Adrenal gland (tissue), 12 donors: ENCODE data around the gene KIF25. TPM values are rescaled to one million over a fixed set of nuclear protein-coding genes. Genes with fewer than 3 reads are reported as not detected.

Experiments used
- DNase-seq, 7 donors: peaks; one replicate each; pipeline ENCODE4 v3.0.0-alpha.2; 2019 to 2020
- H3K27ac ChIP-seq, 5 donors: fragments of 200-600 bp; sonication (generic) in 4 of 5; 1 replicate in 3 of 5; 2 replicates in 2 of 5; pipeline versions ENCODE4 v1.5.1 to v1.8.0; 2016 to 2020; ENCODE audit warnings: mild to moderate bottlenecking in 1 of 5
- H3K27me3 ChIP-seq: fragments of 200-600 bp; 2 replicates; pipeline ENCODE4 v1.8.0; 2021
- H3K36me3 ChIP-seq, 2 donors: fragments of 200-600 bp; replicated peaks in 1 of 2; 1 replicate in 1 of 2; 2 replicates in 1 of 2; pipeline versions ENCODE4 v1.5.1 to v1.8.0; 2018 to 2022
- H3K4me1 ChIP-seq, 2 donors: fragments of 200-600 bp; replicated peaks in 1 of 2; 1 replicate in 1 of 2; 2 replicates in 1 of 2; pipeline versions ENCODE4 v1.5.1 to v1.8.0; 2018 to 2021
- H3K4me3 ChIP-seq, 4 donors: fragments of 200-600 bp; sonication (generic) in 3 of 4; one replicate each; pipeline ENCODE4 v1.5.1; 2016 to 2018
- H3K9me3 ChIP-seq, 3 donors: fragments of 200-600 bp; sonication (generic) in 1 of 3; replicated peaks in 1 of 3; 1 replicate in 2 of 3; 2 replicates in 1 of 3; pipeline versions ENCODE4 v1.5.1 to v1.8.0; 2016 to 2021
- CTCF ChIP-seq, 6 experiments: fragments of 450-650 bp in 4 of 6; fragments of 200-600 bp in 2 of 6; sonication (generic) in 1 of 6; IDR thresholded peaks; 1 replicate in 5 of 6; 2 replicates in 1 of 6; pipeline versions ENCODE4 v1.5.1 to v1.8.0; 2016 to 2021; ENCODE audit warnings: antibody characterized with exemption in 6 of 6, mild to moderate bottlenecking in 2 of 6, moderate library complexity in 1 of 6
- POLR2A ChIP-seq, 2 donors: fragments of 450-650 bp; IDR thresholded peaks; one replicate each; pipeline ENCODE4 v1.6.1; 2017; ENCODE audit warnings: antibody characterized with exemption in 2 of 2, mild to moderate bottlenecking in 2 of 2, moderate library complexity in 1 of 2
- WGBS, 4 donors: extraction: QIAGEN DNeasy Blood & Tissue Kit in 2 of 4; methylation state at CpG; one replicate each; pipeline versions ENCODE4 v1.1.5 to v1.1.7; 2013 to 2017; 5-methylcytosine and 5-hydroxymethylcytosine counted together
- intact Hi-C, 2 donors: fragments of 100-400 bp; cut with DNase I; formaldehyde crosslinking; loops; one replicate each; pipeline versions ENCODE4 v1.14.1 to v1.15.0; 2022 to 2023
- polyA plus RNA-seq, 3 donors: library from polyadenylated mRNA; stranded (reverse); fragments of 200-250 nt in 2 of 3; fragments of 350-450 nt in 1 of 3; fragmentation: Illumina TruSeq in 1 of 3; extraction: RNeasy Lipid Tissue Mini Kit (QIAGEN cat#74804) in 1 of 3; gene quantifications; one replicate each; pipeline ENCODE4 v1.2.3, GENCODE V29; 2013 to 2014
- total RNA-seq, 9 donors: library from RNA; depleted of rRNA in 4 of 9; stranded (reverse); fragments of >200 nt in 4 of 9; fragments of 120-200 nt in 1 of 9; fragmentation: NEBNext Ultra II Directional in 1 of 9; extraction: Animal tissue kit (Norgen Biotek cat#: 25700) in 1 of 9; gene quantifications; one replicate each; pipeline versions ENCODE4 v1.1.0 to v1.2.4, GENCODE V29; 2013 to 2023
- donor health status: healthy with polysubstance abuse.
- donor health status: Bipolar disorder and iron deficiency.
- donor health status: DM: yes; HTN: yes; CAD: no.
- donor health status: DM: no; HTN: no; CAD: no.
- donor health status: DM: no; HTN: no; CAD: no.
- donor health status: DM: yes; HTN: yes; CAD: no.

Gene KIF25
- total and polyA plus RNA-seq, 12 donors = 0.44 to 0.97 TPM; not detected in 10

- intact Hi-C loops = no loop called here
- Histone ChIP-seq H3K36me3 (no peaks in the 10 kb centered on the region), H3K27ac (no peak overlapping the region), H3K4me1 (no peaks in the 10 kb centered on the region), H3K9me3 (no peaks in the 10 kb centered on the region), H3K27me3 (no peaks in the 10 kb centered on the region), H3K4me3 (no peak overlapping the region)
- no peak for DNase-seq
- TF ChIP-seq POLR2A (IDR thresholded peaks at IDR 0.05) = no peak
- 83 to 89% (median 88%) methylated on average over 7 to 22 of the region's 22 CpGs for WGBS, 4 donors
Observed at GRCh38 chr6:168055696-168056489, 58.4 kb downstream of the KIF25 start.

- TF ChIP-seq POLR2A (IDR thresholded peaks at IDR 0.05) (no peak), CTCF (IDR thresholded peaks at IDR 0.05) (no peak)
- Histone ChIP-seq H3K4me3 (no peak overlapping the region), H3K36me3 (no peaks in the 10 kb centered on the region), H3K27me3 (no peaks in the 10 kb centered on the region), H3K27ac (no peak overlapping the region), H3K4me1 (no peaks in the 10 kb centered on the region), H3K9me3 (no peaks in the 10 kb centered on the region)
- 87 to 97% (median 91%) methylated on average over 12 to 24 of the region's 24 CpGs for WGBS, 4 donors
- no peak for DNase-seq
- intact Hi-C loops = no loop called here
Observed at GRCh38 chr6:168056892-168057527, 59.5 kb downstream of the KIF25 start.

GRCh38 chr6:168057836-168058235 is 60.4 kb downstream of the KIF25 start:
- H3K27ac ChIP-seq = no peak overlapping the region
- no peak overlapping the region for H3K4me3 ChIP-seq
- H3K27me3 ChIP-seq = no peaks in the 10 kb centered on the region
- intact Hi-C loops = no loop called here
- TF ChIP-seq POLR2A (IDR thresholded peaks at IDR 0.05) = no peak
- no peak for TF ChIP-seq CTCF (IDR thresholded peaks at IDR 0.05)
- no peaks in the 10 kb centered on the region for H3K4me1 ChIP-seq
- 90 to 100% (median 92%) methylated on average over 2 to 14 of the region's 14 CpGs for WGBS, 4 donors
- no peak for DNase-seq
- H3K9me3 ChIP-seq = no peaks in the 10 kb centered on the region
- no peaks in the 10 kb centered on the region for H3K36me3 ChIP-seq

GRCh38 chr6:168058691-168059551 is 61.5 kb downstream of the KIF25 start:
- Histone ChIP-seq H3K4me1 (no peaks in the 10 kb centered on the region), H3K4me3 (no peak overlapping the region), H3K9me3 (no peaks in the 10 kb centered on the region), H3K27ac (no peak overlapping the region), H3K36me3 (no peaks in the 10 kb centered on the region), H3K27me3 (no peaks in the 10 kb centered on the region)
- WGBS, 4 donors = 90 to 95% (median 93%) methylated on average over 5 to 30 of the region's 30 CpGs
- TF ChIP-seq CTCF (IDR thresholded peaks at IDR 0.05) = no peak
- TF ChIP-seq POLR2A (IDR thresholded peaks at IDR 0.05) = no peak
- intact Hi-C loops = no loop called here
- no peak for DNase-seq
